ENCODE results near the gene SH3D21. TPM values are rescaled to one million over a fixed set of nuclear protein-coding genes. Genes with fewer than 3 reads are reported as not detected.

The SH3D21 gene
- total and polyA plus RNA-seq, 2 of the 8 experiments (the other 6 are each of a cell fraction or from before 2014, with no cell fraction given) = 3.4 to 8.6 TPM

GRCh38 chr1:36365381-36365780 is 59.2 kb downstream of the SH3D21 start:
- H3K56ac ChIP-seq (replicated peaks; ENCODE audit: insufficient read length, low read depth, low read length) = no peak overlapping the region
- no peak overlapping the region for H3K9ac ChIP-seq (replicated peaks in 1 of 4; ENCODE audit: extremely low read depth in 1 of 4, low read depth in 3 of 4, low read length in 3 of 4)
- no peak overlapping the region for H2BK5ac ChIP-seq (ENCODE audit: low read depth, low read length)
- ChIA-PET POLR2A (ENCODE audit: partially characterized antibody) (interaction anchor here (1.3 to 5.2 kb wide), 3 partner anchors 19 to 39 kb away, joined by 3 to 33 read pairs (median 11); no protein-coding TSS in a partner anchor), CTCF (ENCODE audit: partially characterized antibody) (interaction anchor here (1.6 to 7.9 kb wide), 2 partner anchors 15 to 55 kb away, joined by 7 to 90 read pairs; partner anchors contain the start of gene STK40)
- H3K14ac ChIP-seq (ENCODE audit: insufficient read length) = no peak overlapping the region
- H4K91ac ChIP-seq (replicated peaks; ENCODE audit: insufficient read length, low read length) = no peak overlapping the region
- H3K23ac ChIP-seq (ENCODE audit: insufficient read length) = no peak overlapping the region
- no peak overlapping the region for H3K18ac ChIP-seq (ENCODE audit: extremely low read depth, low read length)
- peaks cover 3% of the 10 kb centered on the region; the same call in 1 of the 2 replicates for H3K79me1 ChIP-seq (ENCODE audit: low read depth, low read length)
- no peak overlapping the region for H3K4me2 ChIP-seq (ENCODE audit: insufficient read depth in 1 of 2, low read depth in 2 of 2, low read length in 2 of 2)
- no peak overlapping the region for H2BK20ac ChIP-seq (ENCODE audit: low read length)
- no peak overlapping the region for H3K4ac ChIP-seq (replicated peaks; ENCODE audit: insufficient read length, low read depth, low read length)
- H2AFZ ChIP-seq (ENCODE audit: low read length) = no peak overlapping the region
- H3K23me2 ChIP-seq (ENCODE audit: low read depth, low read length) = no peaks in the 10 kb centered on the region
- H3K79me2 ChIP-seq (ENCODE audit: control insufficient read depth in 1 of 2, insufficient read depth in 2 of 2, low read length in 2 of 2) = peaks cover 0 to 24% of the 10 kb centered on the region in 2 experiments; a peak in 2 of 4 replicates
- peaks cover 2 to 6% of the 10 kb centered on the region in 2 experiments for H4K20me1 ChIP-seq (replicated peaks in 1 of 2; ENCODE audit: control insufficient read depth in 1 of 2, insufficient read depth in 2 of 2, low read length in 2 of 2)
- no peaks in the 10 kb centered on the region for H3K9me3 ChIP-seq (ENCODE audit: insufficient read depth in 2 of 2, low read depth in 1 of 2, low read length in 1 of 2)
- H3K27me3 ChIP-seq (replicated peaks in 1 of 4; ENCODE audit: control insufficient read depth in 3 of 4, extremely low read depth in 1 of 4, insufficient read depth in 3 of 4, low read length in 3 of 4) = no peaks in the 10 kb centered on the region
- H2BK12ac ChIP-seq (ENCODE audit: low read depth, low read length) = no peak overlapping the region
- H3K4me3 ChIP-seq (ENCODE audit: extremely low read depth in 1 of 4, insufficient read depth in 2 of 4, low read depth in 3 of 4, low read length in 4 of 4) = no peak overlapping the region
- TF ChIP-seq TBP (IDR thresholded peaks at IDR 0.05; ENCODE audit: low read depth, low read length) = no peak
- TF ChIP-seq FOSL1 (IDR thresholded peaks at IDR 0.05; ENCODE audit: insufficient read depth, low read depth, low read length) = no peak
- TF ChIP-seq GABPA (IDR thresholded peaks at IDR 0.05; ENCODE audit: borderline replicate concordance, insufficient read depth, low read length) = no peak
- TF ChIP-seq MAFK (IDR thresholded peaks at IDR 0.05; ENCODE audit: low read depth, low read length) = no peak
- no peak for TF ChIP-seq RFX5 (IDR thresholded peaks at IDR 0.05; ENCODE audit: borderline replicate concordance, low read depth, low read length)
- no peak for TF ChIP-seq CHD2 (IDR thresholded peaks at IDR 0.05; ENCODE audit: low read length)
- no peak for TF ChIP-seq RBBP5 (IDR thresholded peaks at IDR 0.05; ENCODE audit: borderline replicate concordance, low read depth, low read length)
- TF ChIP-seq USF2 (IDR thresholded peaks at IDR 0.05; ENCODE audit: low read length) = no peak
- TF ChIP-seq SP1 (IDR thresholded peaks at IDR 0.05; ENCODE audit: low read depth, low read length) = no peak
- TF ChIP-seq CREB1 (IDR thresholded peaks at IDR 0.05) = no peak
- no peak for TF ChIP-seq SAP30 (IDR thresholded peaks at IDR 0.05; ENCODE audit: insufficient read depth, insufficient replicate concordance, low read length)
- no peak for TF ChIP-seq SRF (IDR thresholded peaks at IDR 0.05; ENCODE audit: low read depth, low read length)
- no peak for TF ChIP-seq MAX (IDR thresholded peaks at IDR 0.05)
- peaks cover 0 to 5% (median 1%) of the 10 kb centered on the region in 4 experiments; a peak in 1 of 8 replicates for H3K36me3 ChIP-seq (ENCODE audit: control insufficient read depth in 2 of 4, insufficient read depth in 4 of 4, low read length in 3 of 4)
- FAIRE-seq (no peak), DNase-seq (ENCODE audit: low read depth in 1 of 2, low spot score in 2 of 2) (no peak)
- H4K8ac ChIP-seq (ENCODE audit: extremely low read depth, insufficient read depth, low read length) = no peak overlapping the region
- H2BK15ac ChIP-seq (ENCODE audit: low read length) = 0 out of 2 replicates have a peak overlapping the region, but pooled peaks have one; percentile 46
- no peak overlapping the region for H2BK120ac ChIP-seq (replicated peaks; ENCODE audit: low read depth, low read length)
- no peak overlapping the region for H2AK5ac ChIP-seq (ENCODE audit: low read depth, low read length)
- no peak overlapping the region for H4K5ac ChIP-seq (ENCODE audit: insufficient read length, low read depth, low read length)
- peaks cover 2 to 15% (median 10%) of the 10 kb centered on the region in 4 experiments; a peak in 6 of 7 replicates for H3K4me1 ChIP-seq (replicated peaks in 1 of 4; ENCODE audit: control insufficient read depth in 3 of 4, insufficient read depth in 4 of 4, low read length in 3 of 4)
- no peak overlapping the region for H3K27ac ChIP-seq (ENCODE audit: low read depth, low read length)
- WGBS, 2 experiments (ENCODE audit: extremely low coverage in 1 of 2, insufficient coverage in 1 of 2, insufficient read length in 1 of 2, insufficient replicate concordance in 2 of 2, low coverage in 1 of 2, low lambda C conversion rate in 2 of 2, missing lambda C conversion rate in 1 of 2) = 100% methylated on average over 1 of the region's 1 CpG; no CpG with 5 or more reads in 1 of the 2 experiments
